A549 treated with CORT108297 at 1 μM for 4 hours (cell line): Measurements from ENCODE around the gene CORO1A. TPM values are rescaled to one million over a fixed set of nuclear protein-coding genes. Genes with fewer than 3 reads are reported as not detected.

Experiments
- total RNA-seq: library from RNA; stranded (reverse); fragments of 200-300 nt; extraction: Qiagen RNA extraction; gene quantifications from 5 replicates; pipeline ENCODE4 v1.2.3, GENCODE V29; 2022

CORO1A gene
- total RNA-seq = 2.6 to 3.7 TPM (median 2.8 TPM) in 5 replicates

DNA sequence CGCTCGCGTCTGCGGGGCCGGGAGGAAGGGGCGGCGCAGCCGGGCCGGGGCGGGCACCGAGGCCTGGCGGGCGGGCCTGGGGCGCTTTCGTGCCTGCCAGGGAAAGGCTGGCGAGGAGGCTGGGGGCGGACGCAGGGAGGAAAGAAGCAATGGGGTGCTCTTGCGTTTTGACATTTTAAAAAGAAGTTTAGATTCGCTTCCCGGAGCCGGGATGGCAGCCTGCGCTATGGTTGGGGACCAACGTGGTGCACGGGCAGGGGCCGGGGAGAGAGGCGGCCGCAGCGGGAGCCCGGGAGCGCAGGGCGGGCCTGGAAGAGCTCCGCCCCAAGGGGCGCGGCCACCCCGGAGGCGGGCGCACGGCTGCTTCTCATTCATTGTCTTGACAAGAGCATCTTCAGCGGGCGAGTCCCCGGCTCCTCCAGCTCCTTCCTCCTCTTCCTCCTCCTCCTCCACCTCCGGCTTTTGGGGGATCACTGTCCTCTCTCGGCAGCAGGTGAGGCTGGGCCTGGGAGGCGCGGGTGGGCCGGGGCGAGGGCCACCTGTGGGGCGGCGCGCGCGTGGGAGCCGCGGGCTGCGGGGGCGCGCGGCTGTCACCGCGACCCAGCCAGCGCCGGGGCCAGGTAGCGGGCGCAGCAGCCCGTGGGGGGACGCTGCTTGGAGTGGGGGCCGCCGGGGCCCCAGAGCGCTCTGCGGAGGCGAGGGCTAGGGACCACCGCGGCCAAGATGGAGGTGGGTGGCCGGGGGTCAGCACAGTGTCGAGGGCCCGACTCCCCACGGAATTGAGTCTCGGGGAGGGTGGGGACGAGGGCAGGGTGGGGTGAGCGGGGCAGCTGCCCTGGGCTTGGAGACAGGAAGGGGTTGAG, at the start of gene CORO1A:
CORO1A (plus strand) TSS at position 370 of the 863 bp plus-strand sequence. CDS start 1,608 bp downstream, outside the sequence.

DNA sequence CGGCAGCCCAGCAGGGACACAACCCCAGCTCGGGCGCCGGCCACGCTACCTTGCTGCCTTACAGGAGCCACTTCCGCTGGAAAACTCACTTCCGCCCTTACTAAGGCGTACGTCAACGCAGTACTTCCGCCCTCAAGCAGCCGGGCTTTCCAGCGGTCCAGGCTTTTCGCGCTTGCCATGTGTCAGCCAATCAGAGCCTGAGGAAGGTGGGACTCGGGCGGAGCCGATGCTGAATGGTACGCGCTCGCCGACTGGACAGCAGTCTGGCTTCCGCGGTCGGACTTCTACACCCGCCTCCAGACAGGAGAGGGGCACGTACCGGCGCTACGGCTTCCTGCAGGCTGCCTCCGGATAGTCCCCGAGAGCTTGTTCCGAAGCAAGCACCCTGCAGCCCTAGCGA, 10.2 kb downstream of the CORO1A start, which contains the start of the genes BOLA2B and SLX1A:
BOLA2B (minus strand) TSS at position 52 of the 400 bp plus-strand sequence. CDS start 71 bp downstream, outside the sequence.
SLX1A (plus strand) TSS at position 261 of the 400 bp plus-strand sequence. CDS start 210 bp downstream, outside the sequence.

DNA sequence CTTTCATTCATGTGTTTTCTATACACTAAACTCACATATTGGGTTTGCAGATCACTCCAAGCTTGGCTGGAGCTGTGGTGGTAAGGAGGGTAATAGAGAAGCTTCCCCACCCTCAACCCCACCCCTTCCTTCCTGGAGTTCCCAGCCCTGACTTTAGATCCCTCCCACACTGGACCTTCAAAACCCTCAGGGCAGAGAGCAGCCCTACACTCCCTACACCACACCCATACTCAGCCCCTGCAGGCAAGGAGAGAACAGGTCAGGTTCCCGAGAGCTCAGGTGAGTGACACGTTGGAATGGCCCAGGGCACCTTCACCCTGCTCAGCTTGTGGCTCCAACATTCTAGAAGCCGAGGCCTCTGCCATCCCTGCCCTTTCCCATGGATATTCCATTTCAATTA, 15.6 kb downstream of the CORO1A start, which contains the start of gene SULT1A3:
SULT1A3 (plus strand) TSS at position 207 of the 400 bp plus-strand sequence. CDS start 1,474 bp downstream, outside the sequence.

Other genes with a start within 250 kb of the CORO1A start
- gene TMEM219, start 221.5 kb upstream of the CORO1A start, total RNA-seq = 78.2 to 104 TPM (median 102 TPM) in 5 replicates
- 24.7 to 36.8 TPM (median 34.0 TPM) in 5 replicates for gene TAOK2, start 209.7 kb upstream of the CORO1A start, total RNA-seq
- gene HIRIP3, start 188.0 kb upstream of the CORO1A start, total RNA-seq = 13.5 to 17.8 TPM (median 15.3 TPM) in 5 replicates
- gene INO80E, start 187.4 kb upstream of the CORO1A start, total RNA-seq = 107 to 127 TPM (median 109 TPM) in 5 replicates
- 1.7 to 3.3 TPM (median 2.7 TPM) in 5 replicates for gene DOC2A, start 172.6 kb upstream of the CORO1A start, total RNA-seq
- not detected in 5 replicates for gene C16orf92, start 160.4 kb upstream of the CORO1A start, total RNA-seq
- 0.23 to 0.58 TPM (median 0.42 TPM) in 5 replicates for gene TLCD3B, start 152.3 kb upstream of the CORO1A start, total RNA-seq
- gene ALDOA, start 117.8 kb upstream of the CORO1A start, total RNA-seq = 1,632 to 1,949 TPM (median 1,887 TPM) in 5 replicates
- 130 to 155 TPM (median 149 TPM) in 5 replicates for gene PPP4C, start 107.6 kb upstream of the CORO1A start, total RNA-seq
- gene TBX6, start 91.7 kb upstream of the CORO1A start, total RNA-seq = 0.08 to 0.34 TPM (median 0.29 TPM) in 5 replicates
- 6.0 to 12.1 TPM (median 10.9 TPM) in 5 replicates for gene YPEL3, start 87.4 kb upstream of the CORO1A start, total RNA-seq
- gene GDPD3, start 70.1 kb upstream of the CORO1A start, total RNA-seq = 1.2 to 3.0 TPM (median 1.8 TPM) in 5 replicates
- 31.0 to 37.4 TPM (median 35.7 TPM) in 5 replicates for gene MAPK3, start 60.4 kb upstream of the CORO1A start, total RNA-seq
- 128 to 240 TPM (median 221 TPM) in 5 replicates for gene BOLA2B, start 10.1 kb downstream of the CORO1A start, total RNA-seq
- gene SLX1A, start 10.3 kb downstream of the CORO1A start, total RNA-seq = 11.1 to 23.3 TPM (median 17.7 TPM) in 5 replicates
- 6.1 to 13.7 TPM (median 8.6 TPM) in 5 replicates for gene SULT1A3, start 15.7 kb downstream of the CORO1A start, total RNA-seq
- gene NPIPB13, start 64.9 kb downstream of the CORO1A start, total RNA-seq = 2.0 to 2.8 TPM (median 2.2 TPM) in 5 replicates
- gene CD2BP2, start 171.7 kb downstream of the CORO1A start, total RNA-seq = 61.6 to 68.7 TPM (median 66.4 TPM) in 5 replicates
- gene TBC1D10B, start 186.9 kb downstream of the CORO1A start, total RNA-seq = 24.8 to 34.5 TPM (median 31.6 TPM) in 5 replicates
- gene MYL11, start 191.2 kb downstream of the CORO1A start, total RNA-seq = 0.38 to 0.55 TPM (median 0.48 TPM) in 3 of 5 replicates, not detected in the others
- gene SEPTIN1, start 199.0 kb downstream of the CORO1A start, total RNA-seq = 0.58 to 2.5 TPM (median 2.1 TPM) in 5 replicates
- gene ZNF48, start 211.8 kb downstream of the CORO1A start, total RNA-seq = 11.7 to 13.0 TPM (median 12.4 TPM) in 5 replicates
- 3.0 to 6.8 TPM (median 5.5 TPM) in 5 replicates for gene ZNF771, start 224.0 kb downstream of the CORO1A start, total RNA-seq
- gene DCTPP1, start 246.4 kb downstream of the CORO1A start, total RNA-seq = 103 to 143 TPM (median 138 TPM) in 5 replicates